ENCODE results near the gene HLA-DRB5.
"Not testable (repeated sequence)": the region's sequence is repeated elsewhere in the genome, so short reads cannot be mapped to it uniquely, and the experiment has no call there.

The HLA-DRB5 gene

DNA sequence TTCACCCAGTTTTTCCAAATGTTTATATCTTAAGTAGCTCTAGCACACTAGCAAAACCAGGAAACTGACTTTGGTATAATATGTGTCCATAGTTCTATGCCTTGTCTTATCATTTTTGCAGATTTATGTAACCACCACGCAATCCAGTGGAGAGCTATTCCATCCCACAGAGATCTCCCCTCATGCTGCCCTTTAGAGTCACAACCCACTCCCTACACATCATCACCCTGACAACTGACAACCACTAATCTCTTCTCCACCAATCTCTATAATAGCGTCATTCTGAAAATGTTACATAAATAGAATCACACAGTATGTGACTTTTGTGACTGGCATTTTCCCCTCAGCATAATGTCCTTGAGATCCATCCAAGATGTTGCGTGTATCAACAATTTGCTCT, 29.1 kb downstream of the HLA-DRB5 start:
- DNase-seq, result no peak

DNA sequence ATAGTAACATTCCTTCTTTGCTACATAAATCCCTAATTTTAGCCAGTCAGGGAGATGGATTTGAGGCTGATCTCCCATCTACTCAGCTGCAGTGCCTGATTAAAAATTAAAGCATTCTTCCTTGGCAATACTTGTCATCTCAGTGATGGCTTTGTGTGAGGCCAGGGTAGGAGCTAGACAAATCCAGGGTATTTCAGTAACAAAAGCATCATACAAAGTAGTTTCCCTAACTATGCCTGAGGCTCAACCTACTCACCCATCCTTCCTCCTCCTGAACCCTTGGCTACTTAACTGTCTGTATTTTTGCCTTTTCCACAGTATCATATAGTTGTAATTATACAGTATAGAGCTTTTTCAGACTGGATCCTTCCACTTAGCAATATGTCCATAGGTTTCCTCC, 37.7 kb downstream of the HLA-DRB5 start:
- no peak for DNase-seq

DNA sequence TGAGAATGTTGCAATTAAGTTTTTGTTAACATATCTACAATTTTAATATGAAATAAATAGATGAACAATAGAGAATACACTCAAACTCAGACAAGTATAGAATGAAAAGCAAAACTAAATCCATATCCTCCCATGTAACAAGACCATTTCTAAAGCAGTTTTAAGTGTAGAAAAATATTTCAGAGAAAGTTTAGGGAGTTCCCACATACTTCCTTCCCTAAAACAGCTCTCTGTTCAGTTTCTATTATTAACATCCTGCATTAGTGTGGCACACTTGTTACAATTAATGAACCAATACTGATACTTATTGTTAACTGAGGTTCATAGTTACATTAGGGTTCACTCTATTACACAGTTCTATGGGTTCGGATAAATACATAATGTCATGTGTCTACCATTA, 38.4 kb downstream of the HLA-DRB5 start:
- no peak for DNase-seq

GRCh38 chr6:32488083-32488482, 42.0 kb downstream of the HLA-DRB5 start:
- DNase-seq, result no peak

DNA sequence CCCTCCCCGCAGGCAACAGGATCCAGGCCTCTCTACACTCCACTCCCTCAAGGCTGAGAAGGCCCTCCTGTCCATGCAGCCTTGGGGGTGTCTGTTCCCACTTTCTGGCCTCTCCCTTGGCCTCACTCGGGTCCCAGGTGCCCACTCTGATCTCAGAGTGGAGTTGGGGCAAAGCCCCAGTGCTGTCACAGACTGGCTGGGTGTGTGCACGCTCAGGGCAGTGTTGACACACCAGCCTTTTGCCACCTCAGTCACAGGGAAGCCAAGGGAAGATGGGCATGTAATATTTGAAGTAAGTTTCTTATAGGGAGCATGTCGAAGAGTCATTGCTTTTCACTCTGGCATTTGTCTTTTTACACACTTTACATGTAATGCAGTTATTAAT, 45.5 kb downstream of the HLA-DRB5 start:
- DNase-seq, result no peak

DNA sequence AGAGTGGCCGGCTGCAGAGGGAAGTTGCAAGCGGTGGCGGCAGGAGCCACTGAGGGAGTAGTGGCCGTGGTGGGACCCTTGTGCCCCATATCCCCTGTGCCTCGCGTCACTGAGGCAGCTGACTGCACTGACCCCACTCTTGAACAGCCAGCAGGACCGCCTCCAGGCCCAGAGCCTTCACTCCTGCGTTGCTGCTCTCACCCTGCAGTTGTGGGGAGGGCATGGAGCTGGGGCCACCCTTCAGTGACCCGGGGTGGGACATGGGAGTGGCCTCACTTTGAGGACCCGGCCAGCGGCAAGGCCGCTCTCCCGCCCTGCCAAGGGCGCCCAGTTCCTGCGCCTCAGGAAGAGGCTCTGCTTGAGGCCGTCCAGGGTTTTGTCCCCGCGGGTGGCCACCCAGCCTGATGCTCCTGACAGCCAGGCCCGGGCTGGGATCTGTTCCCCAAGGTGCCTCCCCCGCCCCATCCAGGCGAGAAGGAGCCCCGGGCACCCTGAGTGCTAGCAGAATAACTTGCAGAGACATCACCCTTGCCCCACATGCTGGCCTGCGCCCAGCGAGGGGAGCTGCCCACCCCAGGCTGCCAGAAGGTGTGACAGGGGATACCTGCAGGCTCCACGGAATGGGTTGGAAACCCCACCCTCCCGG, 46.0 kb downstream of the HLA-DRB5 start:
- no peak for DNase-seq

DNA sequence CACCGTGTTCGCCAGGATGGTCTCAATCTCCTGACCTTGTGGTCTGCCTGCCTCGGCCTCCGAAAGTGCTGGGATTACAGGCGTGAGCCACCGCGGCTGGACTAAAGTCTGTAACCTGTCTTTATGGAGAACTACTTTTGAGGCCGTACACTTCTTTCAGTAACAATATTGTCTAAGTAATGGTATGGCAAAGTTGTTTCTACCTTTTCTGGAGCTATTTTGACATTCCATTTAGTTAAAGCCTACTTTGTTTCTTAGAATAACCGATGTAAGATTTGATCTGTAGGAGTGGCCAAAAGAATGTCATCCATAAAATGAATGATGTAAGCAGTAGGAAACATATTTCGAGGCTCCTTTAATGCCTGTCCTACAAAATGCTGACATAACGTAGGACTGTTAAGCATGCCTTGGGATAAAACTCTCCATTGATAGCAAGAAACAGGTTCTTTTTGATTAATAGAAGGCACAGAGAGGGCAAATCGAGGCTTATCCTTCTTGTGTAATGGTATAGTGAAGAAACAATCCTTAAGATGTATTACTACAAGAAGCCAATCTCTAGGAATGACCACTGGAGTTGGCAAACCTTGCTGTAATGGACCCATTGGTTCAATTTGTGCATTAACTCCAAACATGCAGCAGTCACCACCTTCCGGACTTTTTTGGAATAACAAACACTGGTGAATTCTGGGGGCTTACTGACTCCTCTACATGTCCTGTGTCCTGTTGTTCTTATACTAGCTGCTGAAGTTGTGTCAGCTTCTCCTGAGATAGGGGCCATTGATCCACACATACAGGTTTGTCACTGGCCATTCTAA, 54.5 kb downstream of the HLA-DRB5 start:
- no peak for DNase-seq

DNA sequence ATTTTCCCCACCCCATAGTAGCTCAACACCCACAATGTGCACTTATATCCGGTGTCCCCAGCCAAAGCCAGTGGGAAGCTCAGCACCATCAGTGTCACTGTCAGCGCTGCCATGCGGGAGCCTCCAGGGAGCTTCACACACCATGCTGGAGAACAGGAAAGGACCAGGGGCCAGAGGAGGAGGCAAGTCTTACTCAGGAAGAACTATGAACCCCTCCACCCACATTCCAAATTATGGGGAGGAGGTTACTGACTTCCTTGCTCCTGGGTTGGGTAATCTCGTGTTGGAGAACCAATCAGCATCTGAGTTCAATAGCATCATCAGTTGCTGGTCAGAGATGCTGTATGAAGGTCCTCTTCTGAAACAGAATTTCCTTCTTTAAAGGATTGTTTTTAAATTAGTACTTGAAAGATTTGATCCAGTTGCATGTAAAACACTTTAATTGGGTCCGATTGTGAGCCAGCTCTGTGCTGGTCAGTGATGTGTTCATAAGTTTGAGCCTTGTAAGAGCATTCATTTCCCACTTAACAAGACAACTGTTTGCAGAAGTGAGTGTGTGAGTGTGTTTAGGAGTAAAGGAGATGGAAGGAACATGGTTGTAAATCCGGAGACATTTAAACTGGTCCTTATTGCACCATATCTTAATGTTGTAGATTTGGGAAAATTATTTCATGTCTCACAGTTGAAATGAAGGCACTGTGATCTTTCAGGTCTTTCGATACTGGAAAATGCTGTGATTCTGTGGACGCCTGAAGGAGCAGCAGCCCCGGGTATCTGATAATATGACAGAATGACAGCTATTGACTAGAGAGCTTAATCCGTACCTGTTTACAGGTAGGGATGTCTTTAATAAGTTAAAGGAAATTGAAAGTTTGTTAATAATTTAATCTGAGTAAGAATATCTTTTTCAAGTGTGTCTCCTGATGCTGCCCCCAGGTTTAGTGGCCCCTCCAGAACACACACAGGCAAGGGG, 56.4 kb downstream of the HLA-DRB5 start:
- DNase-seq, result not testable (repeated sequence)

DNA sequence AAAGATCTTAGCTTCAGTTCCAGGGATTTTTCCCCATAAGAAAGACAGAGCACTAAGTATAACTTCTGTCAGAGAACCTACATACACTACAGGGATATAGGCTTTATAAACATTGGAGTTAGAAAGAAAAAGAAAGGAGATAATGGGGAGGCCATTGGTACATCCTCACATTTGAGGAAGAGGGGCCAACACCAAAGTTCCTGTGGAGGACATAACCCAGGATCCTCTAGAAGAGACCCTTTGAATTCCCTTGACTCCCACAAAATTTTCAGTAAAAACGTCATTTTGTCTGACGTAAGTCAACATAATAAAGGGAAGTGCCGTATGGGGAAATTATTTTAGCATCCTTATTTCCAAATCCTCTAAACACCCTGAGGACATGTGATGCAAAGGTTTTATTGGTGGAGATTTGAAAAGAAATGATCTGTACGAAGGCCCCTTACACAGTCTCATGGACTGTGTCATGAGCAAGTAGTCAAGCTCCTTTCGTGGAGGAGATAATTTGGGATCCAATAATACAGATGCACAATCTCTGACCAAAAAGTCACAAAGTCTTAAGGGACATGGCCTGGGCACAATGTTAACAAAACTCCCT, 57.2 kb downstream of the HLA-DRB5 start:
- no peak for DNase-seq

DNA sequence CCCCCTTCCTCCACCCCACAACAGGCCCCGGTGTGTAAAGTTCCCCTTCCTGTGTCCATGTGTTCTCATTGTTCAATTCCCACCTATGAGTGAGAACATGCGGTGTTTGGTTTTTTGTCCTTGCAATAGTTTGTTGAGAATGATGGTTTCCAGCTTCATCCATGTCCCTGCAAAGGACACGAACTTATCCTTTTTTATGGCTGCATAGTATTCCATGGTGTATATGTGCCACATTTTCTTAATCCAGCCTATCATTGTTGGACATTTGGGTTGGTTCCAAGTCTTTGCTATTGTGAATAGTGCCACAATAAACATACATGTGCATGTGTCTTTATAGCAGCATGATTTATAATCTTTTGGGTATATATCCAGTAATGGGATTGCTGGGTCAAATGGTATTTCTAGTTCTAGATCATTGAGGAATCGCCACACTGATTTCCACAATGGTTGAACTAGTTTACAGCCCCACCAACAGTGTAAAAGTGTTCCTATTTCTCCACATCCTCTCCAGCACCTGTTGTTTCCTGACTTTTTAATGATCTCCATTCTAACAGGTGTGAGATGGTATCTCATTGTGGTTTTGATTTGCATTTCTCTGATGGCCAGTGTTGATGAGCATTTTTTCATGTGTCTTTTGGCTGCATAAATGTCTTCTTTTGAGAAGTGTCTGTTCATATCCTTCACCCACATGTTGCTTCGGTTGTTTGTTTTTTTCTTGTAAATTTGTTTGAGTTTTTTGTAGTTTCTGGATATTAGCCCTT, 62.2 kb downstream of the HLA-DRB5 start:
- not testable (repeated sequence) for DNase-seq
